A204.1 (cell line): Measurements from ENCODE around the gene SLC28A1.
"Not testable (repeated sequence)": the region's sequence is repeated elsewhere in the genome, so short reads cannot be mapped to it uniquely, and the experiment has no call there.

ENCODE experiments used
- FAIRE-seq: peaks from 2 replicates; lab custom pipeline; 2012; peaks lifted over from hg19 to GRCh38; lab: Jason Lieb, UNC

The SLC28A1 gene

GRCh38 chr15:84883916-84884781 lies at the start of gene SLC28A1:
Gene SLC28A1 (plus strand): TSS chr15:84884662. CDS start chr15:84887761, 3,099 bp downstream.
- FAIRE-seq: no peak

- FAIRE-seq: no peak
Measured at GRCh38 chr15:84834969-84835368, 49.5 kb upstream of the SLC28A1 start.

- FAIRE-seq: no peak
Measured at GRCh38 chr15:84835661-84836337, 48.7 kb upstream of the SLC28A1 start.

- no peak for FAIRE-seq
Measured at GRCh38 chr15:84836844-84837243, 47.6 kb upstream of the SLC28A1 start.

GRCh38 chr15:84839714-84840113 lies 44.7 kb upstream of the SLC28A1 start:
- FAIRE-seq: no peak

GRCh38 chr15:84840255-84840654 lies 44.2 kb upstream of the SLC28A1 start:
- FAIRE-seq: no peak

- FAIRE-seq: no peak
Measured at GRCh38 chr15:84840741-84841429, 43.6 kb upstream of the SLC28A1 start.

- no peak for FAIRE-seq
Measured at GRCh38 chr15:84842781-84843180, 41.7 kb upstream of the SLC28A1 start.

GRCh38 chr15:84844964-84845363 lies 39.5 kb upstream of the SLC28A1 start:
- FAIRE-seq: no peak

- FAIRE-seq: not testable (repeated sequence)
Measured at GRCh38 chr15:84845631-84846030, 38.8 kb upstream of the SLC28A1 start.

- no peak for FAIRE-seq
Measured at GRCh38 chr15:84846269-84846668, 38.2 kb upstream of the SLC28A1 start.

GRCh38 chr15:84847382-84847781 lies 37.1 kb upstream of the SLC28A1 start:
- FAIRE-seq: no peak

- no peak for FAIRE-seq
Measured at GRCh38 chr15:84852212-84852611, 32.2 kb upstream of the SLC28A1 start.

- no peak for FAIRE-seq
Measured at GRCh38 chr15:84855136-84855535, 29.3 kb upstream of the SLC28A1 start.

GRCh38 chr15:84855765-84856164 lies 28.7 kb upstream of the SLC28A1 start:
- FAIRE-seq: no peak

GRCh38 chr15:84856731-84857417 lies 27.6 kb upstream of the SLC28A1 start:
- no peak for FAIRE-seq

GRCh38 chr15:84857418-84858004 lies 27.0 kb upstream of the SLC28A1 start:
- FAIRE-seq: no peak

- FAIRE-seq: no peak
Measured at GRCh38 chr15:84858231-84858630, 26.2 kb upstream of the SLC28A1 start.

GRCh38 chr15:84859144-84859543 lies 25.3 kb upstream of the SLC28A1 start:
- FAIRE-seq: no peak

- no peak for FAIRE-seq
Measured at GRCh38 chr15:84859651-84860050, 24.8 kb upstream of the SLC28A1 start.

GRCh38 chr15:84861781-84862180 lies 22.7 kb upstream of the SLC28A1 start:
- no peak for FAIRE-seq
